Astrocyte (in vitro differentiated cells and primary cell): ENCODE results near the gene DPEP3. TPM values are rescaled to one million over a fixed set of nuclear protein-coding genes. Genes with fewer than 3 reads are reported as not detected.
"Not testable (repeated sequence)": the region's sequence is repeated elsewhere in the genome, so short reads cannot be mapped to it uniquely, and the experiment has no call there.

Experiments
- DNase-seq: peaks from one replicate; pipeline ENCODE4 v3.0.0-alpha.2; 2010; ENCODE audit warnings: low read depth
- FAIRE-seq: peaks from 2 replicates; lab custom pipeline; 2011; peaks lifted over from hg19 to GRCh38; lab: Jason Lieb, UNC
- H2AFZ ChIP-seq: 2 replicates; pipeline ENCODE4 v1.6.0; 2012; ENCODE audit warnings: low read depth, low read length, inconsistent platforms
- H3K27ac ChIP-seq: 2 replicates; pipeline ENCODE4 v1.5.1; 2011; ENCODE audit warnings: low read depth, low read length, inconsistent platforms
- H3K27me3 ChIP-seq: 2 replicates; pipeline ENCODE4 v1.6.0; 2011; ENCODE audit warnings: low read length, inconsistent platforms; ENCODE audit not compliant: insufficient read depth
- H3K36me3 ChIP-seq: 2 replicates; pipeline ENCODE4 v1.5.1; 2011; ENCODE audit warnings: low read length, inconsistent platforms; ENCODE audit not compliant: insufficient read depth
- H3K4me1 ChIP-seq: 2 replicates; pipeline ENCODE4 v1.5.1; 2011; ENCODE audit warnings: low read length, inconsistent platforms; ENCODE audit not compliant: insufficient read depth
- H3K4me2 ChIP-seq: 2 replicates; pipeline ENCODE4 v1.6.0; 2012; ENCODE audit warnings: low read length, inconsistent platforms
- H3K4me3 ChIP-seq: 2 replicates; pipeline ENCODE4 v1.5.1; 2011; ENCODE audit warnings: low read depth, mild to moderate bottlenecking, low read length, inconsistent platforms; ENCODE audit not compliant: insufficient read depth
- H3K79me2 ChIP-seq: 2 replicates; pipeline ENCODE4 v1.6.0; 2012; ENCODE audit warnings: mild to moderate bottlenecking, low read length, inconsistent platforms; ENCODE audit not compliant: insufficient read depth
- H3K9ac ChIP-seq: 2 replicates; pipeline ENCODE4 v1.6.0; 2012; ENCODE audit warnings: mild to moderate bottlenecking, low read length, inconsistent platforms
- H3K9me3 ChIP-seq: 2 replicates; pipeline ENCODE4 v1.5.1; 2012; ENCODE audit warnings: low read depth, mild to moderate bottlenecking, low read length, inconsistent platforms; ENCODE audit not compliant: insufficient read depth
- H4K20me1 ChIP-seq: 2 replicates; pipeline ENCODE4 v1.6.0; 2012; ENCODE audit warnings: low read length, inconsistent platforms; ENCODE audit not compliant: insufficient read depth
- H3K27ac Mint-ChIP-seq: one replicate; pipeline ENCODE4 v1.8.0; 2021; ENCODE audit warnings: mild to moderate bottlenecking, mixed read lengths; ENCODE audit not compliant: unreplicated experiment
- H3K27me3 Mint-ChIP-seq: one replicate; pipeline ENCODE4 v1.8.0; 2021; ENCODE audit warnings: low read depth, mixed read lengths; ENCODE audit not compliant: unreplicated experiment
- H3K36me3 Mint-ChIP-seq: one replicate; pipeline ENCODE4 v1.8.0; 2021; ENCODE audit warnings: low read depth, mixed read lengths; ENCODE audit not compliant: unreplicated experiment
- H3K4me1 Mint-ChIP-seq: one replicate; pipeline ENCODE4 v1.8.0; 2021; ENCODE audit warnings: low read depth, mixed read lengths; ENCODE audit not compliant: unreplicated experiment
- H3K4me3 Mint-ChIP-seq: one replicate; pipeline ENCODE4 v1.8.0; 2021; ENCODE audit warnings: mild to moderate bottlenecking, moderate library complexity, mixed read lengths; ENCODE audit not compliant: unreplicated experiment
- H3K9me3 Mint-ChIP-seq: one replicate; pipeline ENCODE4 v1.8.0; 2021; ENCODE audit warnings: mild to moderate bottlenecking, mixed read lengths; ENCODE audit not compliant: unreplicated experiment
- CTCF ChIP-seq: IDR thresholded peaks from 2 replicates; pipeline ENCODE4 v1.5.1; 2011; ENCODE audit warnings: low read depth, mild to moderate bottlenecking, inconsistent platforms, low read length, moderate library complexity; ENCODE audit not compliant: insufficient read depth
- EZH2 ChIP-seq: IDR thresholded peaks from 2 replicates; pipeline ENCODE4 v1.6.1; 2012; ENCODE audit warnings: mild to moderate bottlenecking, low read length, inconsistent platforms; ENCODE audit not compliant: insufficient read depth
- total RNA-seq: library from RNA; stranded (reverse); gene quantifications from 2 replicates; pipeline ENCODE4 v1.2.1, GENCODE V29; 2021

Gene DPEP3
- total RNA-seq, 1 donor from 2014 or later, result not detected

GRCh38 chr16:67976205-67976604 lies 4.1 kb downstream of the DPEP3 start:
- H3K4me2 ChIP-seq, result no peak overlapping the region
- no peaks in the 10 kb centered on the region for H3K36me3 ChIP-seq
- H3K9ac ChIP-seq, result no peak overlapping the region
- no peaks in the 10 kb centered on the region for H3K9me3 ChIP-seq
- H3K79me2 ChIP-seq, result no peaks in the 10 kb centered on the region
- Mint-ChIP-seq H3K9me3 (no peaks in the 10 kb centered on the region), H3K4me1 (no peaks in the 10 kb centered on the region), H3K27me3 (peaks cover 27% of the 10 kb centered on the region), H3K36me3 (no peaks in the 10 kb centered on the region), H3K27ac (no peak overlapping the region), H3K4me3 (no peak overlapping the region)
- TF ChIP-seq CTCF, result no peak
- no peak for TF ChIP-seq EZH2
- no peaks in the 10 kb centered on the region for H3K4me1 ChIP-seq
- H2AFZ ChIP-seq, result no peak overlapping the region
- FAIRE-seq (no peak), DNase-seq (no peak)
- no peak overlapping the region for H3K27ac ChIP-seq
- peaks cover 16% of the 10 kb centered on the region for H3K27me3 ChIP-seq
- no peak overlapping the region for H3K4me3 ChIP-seq
- H4K20me1 ChIP-seq, result no peaks in the 10 kb centered on the region

- H3K9me3 ChIP-seq, result no peaks in the 10 kb centered on the region
- no peaks in the 10 kb centered on the region for H3K9me3 Mint-ChIP-seq
- H3K27ac Mint-ChIP-seq, result no peak overlapping the region
- no peaks in the 10 kb centered on the region for H3K36me3 ChIP-seq
- H3K4me3 ChIP-seq, result no peak overlapping the region
- H3K4me3 Mint-ChIP-seq, result no peak overlapping the region
- no peaks in the 10 kb centered on the region for H3K36me3 Mint-ChIP-seq
- no peak for DNase-seq
- FAIRE-seq, result no peak
- H3K79me2 ChIP-seq, result no peaks in the 10 kb centered on the region
- no peak overlapping the region for H3K4me2 ChIP-seq
- no peaks in the 10 kb centered on the region for H4K20me1 ChIP-seq
- peaks cover 16% of the 10 kb centered on the region for H3K27me3 ChIP-seq
- no peak overlapping the region for H2AFZ ChIP-seq
- H3K27me3 Mint-ChIP-seq, result peaks cover 25% of the 10 kb centered on the region
- no peaks in the 10 kb centered on the region for H3K4me1 Mint-ChIP-seq
- H3K4me1 ChIP-seq, result no peaks in the 10 kb centered on the region
- H3K27ac ChIP-seq, result no peak overlapping the region
- H3K9ac ChIP-seq, result no peak overlapping the region
- TF ChIP-seq EZH2, result no peak
- no peak for TF ChIP-seq CTCF
These were observed 4.8 kb downstream of the DPEP3 start for GRCh38 chr16:67975321-67976105.

- not testable (repeated sequence) for H3K36me3 ChIP-seq, FAIRE-seq, H3K9me3 ChIP-seq, H3K27ac ChIP-seq, H3K4me1 Mint-ChIP-seq, H4K20me1 ChIP-seq, H3K9ac ChIP-seq, DNase-seq, H3K4me3 Mint-ChIP-seq, H3K9me3 Mint-ChIP-seq, H3K27ac Mint-ChIP-seq, H2AFZ ChIP-seq, H3K4me3 ChIP-seq, H3K36me3 Mint-ChIP-seq, H3K4me2 ChIP-seq
- H3K27me3 Mint-ChIP-seq, result peaks cover 24% of the 10 kb centered on the region
- Histone ChIP-seq H3K79me2 (peaks cover 11% of the 10 kb centered on the region), H3K27me3 (peaks cover 10% of the 10 kb centered on the region), H3K4me1 (peaks cover 11% of the 10 kb centered on the region)
These were observed 8.0 kb downstream of the DPEP3 start for GRCh38 chr16:67972285-67972684.
